ENCODE data around the gene UBE3B. TPM values are rescaled to one million over a fixed set of nuclear protein-coding genes. Genes with fewer than 3 reads are reported as not detected.

UBE3B gene
- total and polyA plus RNA-seq, 2 donors (not counting 1 experiment from before 2014, with no cell fraction given) = 27.2 to 49.7 TPM

GRCh38 chr12:109493938-109494337 lies 16.5 kb downstream of the UBE3B start:
- H2AFZ ChIP-seq (ENCODE audit: low read length) = no peak overlapping the region
- no peaks in the 10 kb centered on the region for H3K79me2 ChIP-seq (ENCODE audit: control insufficient read depth, insufficient read depth, low read length)
- H3K36me3 ChIP-seq (ENCODE audit: control insufficient read depth, insufficient read depth, low read length) = peaks cover 13% of the 10 kb centered on the region
- H3K9me3 ChIP-seq (ENCODE audit: control insufficient read depth, insufficient read depth, low read depth, low read length) = no peaks in the 10 kb centered on the region
- H3K27ac ChIP-seq (ENCODE audit: insufficient read depth, low read length) = no peak overlapping the region
- no peak overlapping the region for H3K4me3 ChIP-seq (replicated peaks in 1 of 4; ENCODE audit: control extremely low read depth in 1 of 4, insufficient read depth in 1 of 4, low read depth in 3 of 4, low read length in 4 of 4)
- DNase-seq (ENCODE audit: low read depth in 2 of 2) = no peak
- no peak overlapping the region for H3K4me2 ChIP-seq (ENCODE audit: extremely low read depth, insufficient read depth, low read length)
- no peaks in the 10 kb centered on the region for H4K20me1 ChIP-seq (ENCODE audit: control insufficient read depth, extremely low read depth, insufficient read depth, low read length)
- H3K4me1 ChIP-seq (ENCODE audit: control insufficient read depth, extremely low read depth, insufficient read depth, low read length) = no peaks in the 10 kb centered on the region
- no peak overlapping the region for H3K9ac ChIP-seq (ENCODE audit: insufficient read depth, low read length)
- H3K27me3 ChIP-seq (ENCODE audit: control insufficient read depth, insufficient read depth, low read length) = no peaks in the 10 kb centered on the region
- TF ChIP-seq EZH2 (IDR thresholded peaks at IDR 0.05; ENCODE audit: low read length, missing control alignments) = no peak
- TF ChIP-seq, protein P1, sequence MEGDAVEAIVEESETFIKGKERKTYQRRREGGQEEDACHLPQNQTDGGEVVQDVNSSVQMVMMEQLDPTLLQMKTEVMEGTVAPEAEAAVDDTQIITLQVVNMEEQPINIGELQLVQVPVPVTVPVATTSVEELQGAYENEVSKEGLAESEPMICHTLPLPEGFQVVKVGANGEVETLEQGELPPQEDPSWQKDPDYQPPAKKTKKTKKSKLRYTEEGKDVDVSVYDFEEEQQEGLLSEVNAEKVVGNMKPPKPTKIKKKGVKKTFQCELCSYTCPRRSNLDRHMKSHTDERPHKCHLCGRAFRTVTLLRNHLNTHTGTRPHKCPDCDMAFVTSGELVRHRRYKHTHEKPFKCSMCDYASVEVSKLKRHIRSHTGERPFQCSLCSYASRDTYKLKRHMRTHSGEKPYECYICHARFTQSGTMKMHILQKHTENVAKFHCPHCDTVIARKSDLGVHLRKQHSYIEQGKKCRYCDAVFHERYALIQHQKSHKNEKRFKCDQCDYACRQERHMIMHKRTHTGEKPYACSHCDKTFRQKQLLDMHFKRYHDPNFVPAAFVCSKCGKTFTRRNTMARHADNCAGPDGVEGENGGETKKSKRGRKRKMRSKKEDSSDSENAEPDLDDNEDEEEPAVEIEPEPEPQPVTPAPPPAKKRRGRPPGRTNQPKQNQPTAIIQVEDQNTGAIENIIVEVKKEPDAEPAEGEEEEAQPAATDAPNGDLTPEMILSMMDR (conservative IDR thresholded peaks at IDR 0.05 in 1 of 2, IDR thresholded peaks at IDR 0.05 in 1 of 2; ENCODE audit: low read depth in 1 of 2, low read length in 2 of 2) = no peak

- Histone ChIP-seq H3K4me3 (replicated peaks in 1 of 4; ENCODE audit: control extremely low read depth in 1 of 4, insufficient read depth in 1 of 4, low read depth in 3 of 4, low read length in 4 of 4) (no peak overlapping the region), H3K27ac (ENCODE audit: insufficient read depth, low read length) (no peak overlapping the region), H3K9ac (ENCODE audit: insufficient read depth, low read length) (no peak overlapping the region), H2AFZ (ENCODE audit: low read length) (no peak overlapping the region), H3K36me3 (ENCODE audit: control insufficient read depth, insufficient read depth, low read length) (peaks cover 15% of the 10 kb centered on the region), H3K4me2 (ENCODE audit: extremely low read depth, insufficient read depth, low read length) (no peak overlapping the region), H3K79me2 (ENCODE audit: control insufficient read depth, insufficient read depth, low read length) (no peaks in the 10 kb centered on the region), H3K9me3 (ENCODE audit: control insufficient read depth, insufficient read depth, low read depth, low read length) (no peaks in the 10 kb centered on the region), H3K27me3 (ENCODE audit: control insufficient read depth, insufficient read depth, low read length) (no peaks in the 10 kb centered on the region), H4K20me1 (ENCODE audit: control insufficient read depth, extremely low read depth, insufficient read depth, low read length) (no peaks in the 10 kb centered on the region), H3K4me1 (ENCODE audit: control insufficient read depth, extremely low read depth, insufficient read depth, low read length) (no peaks in the 10 kb centered on the region)
- TF ChIP-seq, protein P1 (conservative IDR thresholded peaks at IDR 0.05 in 1 of 2, IDR thresholded peaks at IDR 0.05 in 1 of 2; ENCODE audit: low read depth in 1 of 2, low read length in 2 of 2) = no peak
- TF ChIP-seq EZH2 (IDR thresholded peaks at IDR 0.05; ENCODE audit: low read length, missing control alignments) = no peak
- DNase-seq (ENCODE audit: low read depth in 2 of 2) = peak in 1 of 2 donors; percentile 20
Measured at GRCh38 chr12:109494348-109494881, 17.0 kb downstream of the UBE3B start.

DNA sequence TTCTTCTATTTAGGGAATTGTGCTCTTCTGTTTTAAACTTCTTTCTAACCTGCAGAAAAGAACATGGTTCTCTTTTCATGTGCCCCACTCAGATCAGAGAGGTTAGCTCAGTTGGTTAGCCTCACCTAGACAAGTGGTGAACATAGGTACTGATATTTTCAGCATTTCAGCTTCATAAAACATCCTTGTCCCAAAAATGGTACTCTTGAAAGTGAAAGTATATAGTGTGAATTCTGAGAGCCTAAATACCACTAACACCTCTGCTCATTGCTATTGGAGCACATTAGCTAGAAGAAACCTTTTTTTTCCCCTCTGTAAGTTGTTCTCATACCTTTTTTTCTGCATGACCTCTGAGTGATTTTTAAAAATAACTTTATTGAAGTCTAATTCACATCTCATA lies 17.6 kb downstream of the UBE3B start:
- Histone ChIP-seq H2AFZ (ENCODE audit: low read length) (no peak overlapping the region), H3K4me2 (ENCODE audit: extremely low read depth, insufficient read depth, low read length) (no peak overlapping the region), H3K27me3 (ENCODE audit: control insufficient read depth, insufficient read depth, low read length) (no peaks in the 10 kb centered on the region), H3K79me2 (ENCODE audit: control insufficient read depth, insufficient read depth, low read length) (no peaks in the 10 kb centered on the region), H3K9ac (ENCODE audit: insufficient read depth, low read length) (no peak overlapping the region), H3K4me3 (replicated peaks in 1 of 4; ENCODE audit: control extremely low read depth in 1 of 4, insufficient read depth in 1 of 4, low read depth in 3 of 4, low read length in 4 of 4) (no peak overlapping the region), H4K20me1 (ENCODE audit: control insufficient read depth, extremely low read depth, insufficient read depth, low read length) (no peaks in the 10 kb centered on the region), H3K36me3 (ENCODE audit: control insufficient read depth, insufficient read depth, low read length) (peaks cover 16% of the 10 kb centered on the region), H3K4me1 (ENCODE audit: control insufficient read depth, extremely low read depth, insufficient read depth, low read length) (no peaks in the 10 kb centered on the region), H3K27ac (ENCODE audit: insufficient read depth, low read length) (no peak overlapping the region), H3K9me3 (ENCODE audit: control insufficient read depth, insufficient read depth, low read depth, low read length) (no peaks in the 10 kb centered on the region)
- no peak for TF ChIP-seq EZH2 (IDR thresholded peaks at IDR 0.05; ENCODE audit: low read length, missing control alignments)
- TF ChIP-seq, protein P1 (conservative IDR thresholded peaks at IDR 0.05 in 1 of 2, IDR thresholded peaks at IDR 0.05 in 1 of 2; ENCODE audit: low read depth in 1 of 2, low read length in 2 of 2) = no peak
- DNase-seq (ENCODE audit: low read depth in 2 of 2) = no peak

Data from fibroblast of lung (primary cell).